Mesothelial cell of epicardium (in vitro differentiated cells): ENCODE results near the gene OR13A1. TPM values are rescaled to one million over a fixed set of nuclear protein-coding genes. Genes with fewer than 3 reads are reported as not detected.
"Not testable (repeated sequence)": the region's sequence is repeated elsewhere in the genome, so short reads cannot be mapped to it uniquely, and the experiment has no call there.

Source experiments
- DNase-seq, 2 experiments: peaks; one replicate each; pipeline ENCODE4 v3.0.0; 2021; ENCODE audit warnings: low spot score in 2 of 2; ENCODE audit not compliant: unreplicated experiment in 2 of 2
- H3K27ac Mint-ChIP-seq: 2 replicates; pipeline ENCODE4 v1.8.0; 2021; ENCODE audit warnings: mixed read lengths
- H3K27me3 Mint-ChIP-seq: 2 replicates; pipeline ENCODE4 v1.8.0; 2021; ENCODE audit warnings: low read depth, mixed read lengths
- H3K36me3 Mint-ChIP-seq: 2 replicates; pipeline ENCODE4 v1.8.0; 2021; ENCODE audit warnings: mixed read lengths
- H3K4me1 Mint-ChIP-seq: 2 replicates; pipeline ENCODE4 v1.8.0; 2021; ENCODE audit warnings: mixed read lengths
- H3K4me3 Mint-ChIP-seq: 2 replicates; pipeline ENCODE4 v1.8.0; 2021; ENCODE audit warnings: mild to moderate bottlenecking, moderate library complexity, mixed read lengths
- H3K9me3 Mint-ChIP-seq: 2 replicates; pipeline ENCODE4 v1.8.0; 2021; ENCODE audit warnings: mixed read lengths
- CTCF ChIP-seq: fragments of 200-600 bp; sonication (generic); IDR thresholded peaks from one replicate; pipeline ENCODE4 v1.5.0; 2021; ENCODE audit warnings: antibody characterized with exemption; ENCODE audit not compliant: unreplicated experiment
- total RNA-seq: library from RNA; stranded (reverse); gene quantifications from 3 replicates; pipeline ENCODE4 v1.2.1, GENCODE V29; 2021

Gene OR13A1
- total RNA-seq, 1 donor from 2014 or later: 0.13 TPM

DNA sequence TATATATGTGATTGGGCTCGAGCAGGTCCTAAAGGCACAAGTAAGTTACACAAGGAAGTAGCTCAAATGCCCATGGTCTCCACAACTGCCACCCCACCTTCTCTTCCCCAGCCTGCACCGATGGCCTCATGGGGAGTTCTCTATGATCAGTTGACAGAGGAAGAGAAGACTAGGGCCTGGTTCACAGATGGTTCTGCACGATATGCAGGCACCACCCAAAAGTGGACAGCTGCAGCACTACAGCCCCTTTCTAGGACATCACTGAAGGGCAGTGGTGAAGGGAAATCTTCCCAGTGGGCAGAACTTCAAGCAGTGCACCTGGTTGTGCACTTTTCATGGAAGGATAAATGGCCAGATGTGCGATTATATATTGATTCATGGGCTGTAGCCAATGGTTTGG, 25.0 kb upstream of the OR13A1 start:
- peaks cover 49% of the 10 kb centered on the region for H3K9me3 Mint-ChIP-seq
- not testable (repeated sequence) for DNase-seq, H3K4me1 Mint-ChIP-seq, H3K36me3 Mint-ChIP-seq, H3K27me3 Mint-ChIP-seq, H3K27ac Mint-ChIP-seq, H3K4me3 Mint-ChIP-seq

GRCh38 chr10:45339894-45340293, 24.5 kb upstream of the OR13A1 start:
- Mint-ChIP-seq H3K36me3 (no peaks in the 10 kb centered on the region), H3K4me3 (no peak overlapping the region), H3K4me1 (no peaks in the 10 kb centered on the region), H3K27ac (no peak overlapping the region), H3K9me3 (peaks cover 49% of the 10 kb centered on the region), H3K27me3 (no peaks in the 10 kb centered on the region)
- DNase-seq: no peak
- TF ChIP-seq CTCF: no peak

- not testable (repeated sequence) for H3K27ac Mint-ChIP-seq, H3K36me3 Mint-ChIP-seq, H3K4me1 Mint-ChIP-seq, H3K4me3 Mint-ChIP-seq, DNase-seq
- Mint-ChIP-seq H3K9me3 (peaks cover 25% of the 10 kb centered on the region), H3K27me3 (peaks cover 14% of the 10 kb centered on the region)
These were observed 16.4 kb upstream of the OR13A1 start for GRCh38 chr10:45331824-45332223.

GRCh38 chr10:45326864-45327263, 11.5 kb upstream of the OR13A1 start:
- peaks cover 13% of the 10 kb centered on the region for H3K27me3 Mint-ChIP-seq
- H3K36me3 Mint-ChIP-seq: not testable (repeated sequence)

GRCh38 chr10:45325116-45325515, 9.7 kb upstream of the OR13A1 start:
- DNase-seq: no peak
- H3K4me1 Mint-ChIP-seq: no peaks in the 10 kb centered on the region
- H3K9me3 Mint-ChIP-seq: peaks cover 48% of the 10 kb centered on the region
- no peak for TF ChIP-seq CTCF
- no peak overlapping the region for H3K27ac Mint-ChIP-seq
- no peaks in the 10 kb centered on the region for H3K36me3 Mint-ChIP-seq
- no peak overlapping the region for H3K4me3 Mint-ChIP-seq
- peaks cover 5% of the 10 kb centered on the region for H3K27me3 Mint-ChIP-seq

More at GRCh38 chr10:45326864-45327263, 11.5 kb upstream of the OR13A1 start:
- H3K4me3 Mint-ChIP-seq, H3K4me1 Mint-ChIP-seq, DNase-seq, H3K27ac Mint-ChIP-seq: not testable (repeated sequence)
- H3K9me3 Mint-ChIP-seq: peaks cover 40% of the 10 kb centered on the region

DNA sequence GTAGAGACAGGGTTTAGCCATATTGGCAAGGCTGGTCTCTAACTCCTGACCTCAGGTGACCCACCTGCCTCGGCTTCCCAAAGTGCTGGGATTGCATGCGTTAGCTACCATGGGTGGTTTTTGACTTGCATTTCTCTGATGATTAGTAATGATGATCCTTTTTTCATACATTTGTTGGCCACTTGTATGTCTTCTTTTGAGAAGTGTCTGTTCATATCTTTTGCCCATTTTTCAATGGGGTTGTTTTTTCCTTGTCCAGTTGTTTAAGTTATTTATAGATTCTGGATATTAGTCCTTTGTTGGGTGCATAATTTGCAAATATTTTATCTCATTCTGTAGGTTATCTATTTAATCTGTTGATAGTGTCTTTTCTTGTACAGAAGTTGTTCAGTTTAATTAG, 4.3 kb upstream of the OR13A1 start:
- Mint-ChIP-seq H3K4me1 (no peaks in the 10 kb centered on the region), H3K27me3 (peaks cover 5% of the 10 kb centered on the region), H3K4me3 (no peak overlapping the region), H3K36me3 (no peaks in the 10 kb centered on the region), H3K9me3 (peaks cover 39% of the 10 kb centered on the region), H3K27ac (no peak overlapping the region)
- DNase-seq: no peak
- TF ChIP-seq CTCF: no peak

DNA sequence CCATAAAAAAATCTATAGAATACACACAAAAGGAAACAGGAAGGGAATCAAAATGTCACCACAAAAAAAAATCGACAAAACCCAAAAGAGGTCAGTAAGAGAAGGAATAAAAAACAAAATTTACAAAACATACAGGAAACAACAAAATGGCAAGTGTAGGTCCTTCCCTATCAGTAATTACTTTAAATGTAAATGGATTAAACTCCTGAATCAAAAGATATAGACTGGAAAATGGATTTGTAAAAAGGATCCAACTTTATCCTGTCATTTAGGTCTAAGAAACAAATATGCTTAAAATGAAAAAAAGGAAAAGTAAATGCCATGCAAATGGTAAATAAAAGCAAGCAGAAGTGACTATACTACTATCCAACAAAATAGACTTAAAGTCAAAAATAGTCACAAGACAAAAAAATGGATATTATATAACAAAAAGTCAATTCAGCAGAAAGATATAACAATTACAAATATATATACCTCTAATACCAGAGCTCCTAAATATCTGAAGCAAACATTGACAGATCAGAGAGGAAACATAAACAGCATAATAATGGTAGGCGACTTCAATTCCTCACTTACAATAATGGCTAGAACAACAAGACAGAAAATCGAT, 2.0 kb downstream of the OR13A1 start:
- Mint-ChIP-seq H3K36me3 (no peaks in the 10 kb centered on the region), H3K27me3 (no peaks in the 10 kb centered on the region), H3K9me3 (peaks cover 36% of the 10 kb centered on the region), H3K4me1 (peaks cover 12% of the 10 kb centered on the region), H3K27ac (no peak overlapping the region), H3K4me3 (no peak overlapping the region)
- no peak for TF ChIP-seq CTCF
- DNase-seq: no peak
